ENCODE results near the gene MDN1. TPM values are rescaled to one million over a fixed set of nuclear protein-coding genes. Genes with fewer than 3 reads are reported as not detected.

Gene MDN1
- total and polyA plus RNA-seq, 2 donors (not counting 1 experiment from before 2014, with no cell fraction given) = 16.5 to 59.5 TPM

DNA sequence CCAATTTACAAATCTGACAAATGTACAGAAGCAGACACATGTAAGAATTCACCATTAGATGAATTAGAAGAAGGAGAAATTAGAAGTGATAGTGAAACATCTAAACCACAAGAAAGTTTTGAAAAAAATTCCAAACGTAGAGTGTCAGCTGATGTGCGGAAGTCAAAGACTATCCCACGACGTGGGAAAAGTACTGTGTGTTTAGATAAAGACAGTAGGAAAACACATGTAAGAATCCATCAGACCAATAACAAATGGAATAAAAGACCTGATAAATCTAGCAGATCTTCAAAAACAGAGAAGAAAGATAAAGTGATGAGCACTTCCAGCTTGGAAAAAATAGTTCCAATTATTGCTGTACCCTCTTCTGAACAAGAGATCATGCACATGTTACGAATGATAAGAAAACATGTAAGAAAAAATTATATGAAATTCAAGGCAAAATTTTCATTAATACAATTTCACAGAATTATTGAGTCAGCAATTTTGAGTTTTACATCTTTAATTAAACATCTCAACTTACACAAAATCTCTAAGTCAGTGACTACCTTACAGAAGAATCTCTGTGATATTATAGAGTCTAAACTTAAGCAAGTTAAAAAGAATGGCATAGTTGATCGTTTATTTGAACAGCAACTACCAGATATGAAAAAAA, 46.6 kb upstream of the MDN1 start:
- H3K9ac ChIP-seq (ENCODE audit: low read length) = no peak overlapping the region
- intact Hi-C loops (cut with micrococcal nuclease) = no loop called here
- H3K36me3 ChIP-seq (replicated peaks in 1 of 2; ENCODE audit: control extremely low read depth in 1 of 2, control insufficient read depth in 1 of 2, extremely low read depth in 1 of 2, insufficient read depth in 2 of 2, low read length in 1 of 2) = peaks cover 15 to 37% of the 10 kb centered on the region in 2 experiments
- no peaks in the 10 kb centered on the region for H4K20me1 ChIP-seq (ENCODE audit: control insufficient read depth, insufficient read depth, low read length, poor library complexity, severe bottlenecking)
- H3K27me3 Mint-ChIP-seq = no peaks in the 10 kb centered on the region
- H3K4me1 ChIP-seq (ENCODE audit: control insufficient read depth in 2 of 2, insufficient read depth in 2 of 2, low read length in 2 of 2) = peaks cover 6 to 9% of the 10 kb centered on the region in 2 donors
- H3K9me3 Mint-ChIP-seq (ENCODE audit: insufficient read depth) = no peaks in the 10 kb centered on the region
- CTCF ChIA-PET = no interaction called here
- H2AFZ ChIP-seq (ENCODE audit: insufficient read depth, low read depth, low read length, poor library complexity, severe bottlenecking) = no peak overlapping the region
- H3K27ac ChIP-seq (ENCODE audit: low read length in 2 of 2) = no peak overlapping the region
- H3K27ac Mint-ChIP-seq = no peak overlapping the region
- H3K27me3 ChIP-seq (replicated peaks in 1 of 4; ENCODE audit: control extremely low read depth in 1 of 4, control insufficient read depth in 3 of 4, insufficient read depth in 4 of 4, low read length in 3 of 4) = no peaks in the 10 kb centered on the region
- peaks cover 0 to 6% (median 0%) of the 10 kb centered on the region in 3 donors for H3K9me3 ChIP-seq (ENCODE audit: control extremely low read depth in 1 of 3, control insufficient read depth in 2 of 3, insufficient read depth in 1 of 3, low read length in 2 of 3)
- no peak for ATAC-seq (ENCODE audit: low read depth)
- POLR2A ChIA-PET = no interaction called here
- no peak overlapping the region for H3K4me3 Mint-ChIP-seq
- no peak overlapping the region for H3K4me3 ChIP-seq (ENCODE audit: control extremely low read depth in 1 of 5, extremely low read depth in 1 of 5, insufficient read depth in 1 of 5, low read depth in 2 of 5, low read length in 4 of 5)
- no peaks in the 10 kb centered on the region for H3K79me2 ChIP-seq (ENCODE audit: control insufficient read depth, insufficient read depth, low read length)
- no peak overlapping the region for H3K4me2 ChIP-seq (replicated peaks; ENCODE audit: low read depth, low read length, poor library complexity, severe bottlenecking)
- 100% methylated on average over 1 of the region's 6 CpGs for WGBS (ENCODE audit: insufficient coverage)
- H3K4me1 Mint-ChIP-seq = peaks cover 15% of the 10 kb centered on the region
- TF ChIP-seq, protein P1, sequence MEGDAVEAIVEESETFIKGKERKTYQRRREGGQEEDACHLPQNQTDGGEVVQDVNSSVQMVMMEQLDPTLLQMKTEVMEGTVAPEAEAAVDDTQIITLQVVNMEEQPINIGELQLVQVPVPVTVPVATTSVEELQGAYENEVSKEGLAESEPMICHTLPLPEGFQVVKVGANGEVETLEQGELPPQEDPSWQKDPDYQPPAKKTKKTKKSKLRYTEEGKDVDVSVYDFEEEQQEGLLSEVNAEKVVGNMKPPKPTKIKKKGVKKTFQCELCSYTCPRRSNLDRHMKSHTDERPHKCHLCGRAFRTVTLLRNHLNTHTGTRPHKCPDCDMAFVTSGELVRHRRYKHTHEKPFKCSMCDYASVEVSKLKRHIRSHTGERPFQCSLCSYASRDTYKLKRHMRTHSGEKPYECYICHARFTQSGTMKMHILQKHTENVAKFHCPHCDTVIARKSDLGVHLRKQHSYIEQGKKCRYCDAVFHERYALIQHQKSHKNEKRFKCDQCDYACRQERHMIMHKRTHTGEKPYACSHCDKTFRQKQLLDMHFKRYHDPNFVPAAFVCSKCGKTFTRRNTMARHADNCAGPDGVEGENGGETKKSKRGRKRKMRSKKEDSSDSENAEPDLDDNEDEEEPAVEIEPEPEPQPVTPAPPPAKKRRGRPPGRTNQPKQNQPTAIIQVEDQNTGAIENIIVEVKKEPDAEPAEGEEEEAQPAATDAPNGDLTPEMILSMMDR (IDR thresholded peaks at IDR 0.05) = no peak
- no peak for TF ChIP-seq EZH2 (IDR thresholded peaks at IDR 0.05; ENCODE audit: borderline replicate concordance, insufficient read depth, low read depth, low read length, poor library complexity, severe bottlenecking)
- DNase-seq = no peak

DNA sequence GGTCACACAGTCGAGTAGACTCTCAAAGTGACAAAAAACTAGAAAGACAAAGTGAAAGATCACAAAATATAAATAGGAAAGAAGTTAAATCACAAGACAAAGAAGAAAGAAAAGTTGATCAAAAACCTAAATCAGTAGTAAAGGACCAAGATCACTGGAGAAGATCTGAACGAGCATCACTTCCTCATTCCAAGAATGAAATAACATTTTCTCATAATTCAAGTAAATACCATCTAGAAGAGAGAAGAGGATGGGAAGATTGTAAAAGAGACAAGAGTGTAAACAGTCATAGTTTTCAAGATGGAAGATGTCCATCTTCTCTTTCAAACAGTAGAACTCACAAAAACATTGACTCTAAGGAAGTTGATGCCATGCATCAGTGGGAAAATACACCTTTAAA, 43.1 kb upstream of the MDN1 start:
- intact Hi-C loops (cut with micrococcal nuclease) = no loop called here
- ChIA-PET CTCF (interaction anchor here (1.4 to 1.8 kb wide), 2 partner anchors 10 to 616 kb away, joined by 3 to 6 read pairs; no protein-coding TSS in a partner anchor), POLR2A (no interaction called here)
- Histone ChIP-seq H3K4me2 (replicated peaks; ENCODE audit: low read depth, low read length, poor library complexity, severe bottlenecking) (peak overlapping the region; percentile 21), H3K27me3 (replicated peaks in 1 of 4; ENCODE audit: control extremely low read depth in 1 of 4, control insufficient read depth in 3 of 4, insufficient read depth in 4 of 4, low read length in 3 of 4) (no peaks in the 10 kb centered on the region), H3K9ac (ENCODE audit: low read length) (no peak overlapping the region), H2AFZ (ENCODE audit: insufficient read depth, low read depth, low read length, poor library complexity, severe bottlenecking) (no peak overlapping the region), H3K36me3 (replicated peaks in 1 of 2; ENCODE audit: control extremely low read depth in 1 of 2, control insufficient read depth in 1 of 2, extremely low read depth in 1 of 2, insufficient read depth in 2 of 2, low read length in 1 of 2) (peaks cover 24 to 54% of the 10 kb centered on the region in 2 experiments), H3K27ac (ENCODE audit: low read length in 2 of 2) (peak overlapping the region in 1 of 2 donors; percentile 27), H4K20me1 (ENCODE audit: control insufficient read depth, insufficient read depth, low read length, poor library complexity, severe bottlenecking) (no peaks in the 10 kb centered on the region), H3K9me3 (ENCODE audit: control extremely low read depth in 1 of 3, control insufficient read depth in 2 of 3, insufficient read depth in 1 of 3, low read length in 2 of 3) (peaks cover 0 to 3% (median 0%) of the 10 kb centered on the region in 3 donors), H3K79me2 (ENCODE audit: control insufficient read depth, insufficient read depth, low read length) (no peaks in the 10 kb centered on the region), H3K4me1 (ENCODE audit: control insufficient read depth in 2 of 2, insufficient read depth in 2 of 2, low read length in 2 of 2) (peaks cover 6 to 9% of the 10 kb centered on the region in 2 donors), H3K4me3 (ENCODE audit: control extremely low read depth in 1 of 5, extremely low read depth in 1 of 5, insufficient read depth in 1 of 5, low read depth in 2 of 5, low read length in 4 of 5) (no peak overlapping the region)
- Mint-ChIP-seq H3K4me3 (peak overlapping the region; percentile 40), H3K4me1 (peaks cover 15% of the 10 kb centered on the region), H3K27ac (peak overlapping the region; percentile 75), H3K27me3 (no peaks in the 10 kb centered on the region), H3K9me3 (ENCODE audit: insufficient read depth) (no peaks in the 10 kb centered on the region)
- WGBS (ENCODE audit: insufficient coverage) = no CpG with 5 or more reads among the region's 2 CpGs
- no peak for DNase-seq
- no peak for ATAC-seq (ENCODE audit: low read depth)
- no peak for TF ChIP-seq EZH2 (IDR thresholded peaks at IDR 0.05; ENCODE audit: borderline replicate concordance, insufficient read depth, low read depth, low read length, poor library complexity, severe bottlenecking)
- TF ChIP-seq, protein P1 (IDR thresholded peaks at IDR 0.05) = no peak
